Upper lobe of left lung (tissue), 6 donors: ENCODE results near the gene COA3. TPM values are rescaled to one million over a fixed set of nuclear protein-coding genes. Genes with fewer than 3 reads are reported as not detected.
A peak's percentile ranks its signal among the peaks of the same experiment; 100 is the strongest.

Experiments
- ATAC-seq, 2 donors: fragments of 200-7000 bp; cut with Tn5 transposase; one replicate each; pipeline ENCODE4 v1.9.1; 2022; ENCODE audit warnings: mild to moderate bottlenecking in 2 of 2, moderate library complexity in 2 of 2; ENCODE audit not compliant: low FRiP score in 2 of 2
- DNase-seq, 2 donors: peaks; one replicate each; pipeline ENCODE4 v3.0.0-alpha.2; 2019 to 2020
- H3K27ac ChIP-seq, 4 donors: fragments of 200-600 bp; sonication (generic); one replicate each; pipeline ENCODE4 v1.5.1; 2016 to 2019
- H3K27me3 ChIP-seq, 4 donors: fragments of 200-600 bp; sonication (generic); one replicate each; pipeline ENCODE4 v1.5.1; 2017 to 2019
- H3K36me3 ChIP-seq, 4 donors: fragments of 200-600 bp; sonication (generic); one replicate each; pipeline ENCODE4 v1.5.1; 2016 to 2019
- H3K4me1 ChIP-seq, 4 donors: fragments of 200-600 bp; sonication (generic); one replicate each; pipeline ENCODE4 v1.5.1; 2018 to 2019
- H3K4me3 ChIP-seq, 4 donors: fragments of 200-600 bp; sonication (generic); one replicate each; pipeline ENCODE4 v1.5.1; 2017 to 2019; ENCODE audit warnings: mild to moderate bottlenecking in 2 of 4, moderate library complexity in 1 of 4
- H3K9me3 ChIP-seq, 4 donors: fragments of 200-600 bp; sonication (generic); one replicate each; pipeline ENCODE4 v1.5.1; 2018 to 2019
- EP300 ChIP-seq, 4 donors: sonication (generic); formaldehyde crosslinking; IDR thresholded peaks; one replicate each; pipeline ENCODE4 v1.5.1; 2017; ENCODE audit warnings: antibody characterized with exemption in 4 of 4, control low read depth in 2 of 4
- POLR2A ChIP-seq, 4 donors: fragments of 450-650 bp; IDR thresholded peaks; one replicate each; pipeline ENCODE4 v1.5.1; 2016 to 2017; ENCODE audit warnings: antibody characterized with exemption in 4 of 4, mild to moderate bottlenecking in 2 of 4
- POLR2AphosphoS5 ChIP-seq, 2 donors: sonication (generic); formaldehyde crosslinking; IDR thresholded peaks; one replicate each; pipeline ENCODE4 v1.5.1; 2017; ENCODE audit warnings: antibody characterized with exemption in 2 of 2
- WGBS, 2 donors: methylation state at CpG; one replicate each; pipeline ENCODE4 v1.1.5; 2017 to 2018; 5-methylcytosine and 5-hydroxymethylcytosine counted together
- total RNA-seq, 6 donors: library from RNA; depleted of rRNA in 4 of 6; stranded (reverse); fragments of >200 nt in 4 of 6; gene quantifications; one replicate each; pipeline versions ENCODE4 v1.1.0 to v1.2.1, GENCODE V29; 2016 to 2021
- TF ChIP-seq, protein P1 (sequence below), 6 experiments: fragments of 450-650 bp in 4 of 6; fragments of 200-600 bp in 2 of 6; sonication (generic) in 2 of 6; IDR thresholded peaks; one replicate each; pipeline ENCODE4 v1.5.1; 2016 to 2019; ENCODE audit warnings: antibody characterized with exemption in 6 of 6
- donor health status: DM: no; HTN: no; CAD: no; lungs with moderate emphysema.
- donor health status: DM: no; HTN: yes; CAD: no; lungs with severe emphysema.

COA3 gene
- total RNA-seq, 6 donors from 2014 or later: 23.3 to 95.3 (median 67.4) TPM

- ATAC-seq (no peak), DNase-seq (peak in 1 of 2 donors; percentile 71)
- Histone ChIP-seq H3K27me3 (no peaks in the 10 kb centered on the region), H3K9me3 (no peaks in the 10 kb centered on the region), H3K27ac (no peak overlapping the region), H3K4me1 (peaks cover 15 to 36% (median 21%) of the 10 kb centered on the region in 4 donors), H3K4me3 (no peak overlapping the region), H3K36me3 (peaks cover 28 to 70% (median 59%) of the 10 kb centered on the region in 4 donors)
- TF ChIP-seq, protein P1, sequence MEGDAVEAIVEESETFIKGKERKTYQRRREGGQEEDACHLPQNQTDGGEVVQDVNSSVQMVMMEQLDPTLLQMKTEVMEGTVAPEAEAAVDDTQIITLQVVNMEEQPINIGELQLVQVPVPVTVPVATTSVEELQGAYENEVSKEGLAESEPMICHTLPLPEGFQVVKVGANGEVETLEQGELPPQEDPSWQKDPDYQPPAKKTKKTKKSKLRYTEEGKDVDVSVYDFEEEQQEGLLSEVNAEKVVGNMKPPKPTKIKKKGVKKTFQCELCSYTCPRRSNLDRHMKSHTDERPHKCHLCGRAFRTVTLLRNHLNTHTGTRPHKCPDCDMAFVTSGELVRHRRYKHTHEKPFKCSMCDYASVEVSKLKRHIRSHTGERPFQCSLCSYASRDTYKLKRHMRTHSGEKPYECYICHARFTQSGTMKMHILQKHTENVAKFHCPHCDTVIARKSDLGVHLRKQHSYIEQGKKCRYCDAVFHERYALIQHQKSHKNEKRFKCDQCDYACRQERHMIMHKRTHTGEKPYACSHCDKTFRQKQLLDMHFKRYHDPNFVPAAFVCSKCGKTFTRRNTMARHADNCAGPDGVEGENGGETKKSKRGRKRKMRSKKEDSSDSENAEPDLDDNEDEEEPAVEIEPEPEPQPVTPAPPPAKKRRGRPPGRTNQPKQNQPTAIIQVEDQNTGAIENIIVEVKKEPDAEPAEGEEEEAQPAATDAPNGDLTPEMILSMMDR (IDR thresholded peaks at IDR 0.05): peak in 5 of 6 experiments; percentile 29 to 56 (median 41)
- TF ChIP-seq POLR2AphosphoS5 (IDR thresholded peaks at IDR 0.05) (no peak), POLR2A (IDR thresholded peaks at IDR 0.05) (no peak)
- WGBS, 2 donors: 45% methylated on average over 2 of the region's 2 CpGs
Observed at GRCh38 chr17:42819939-42820535, 21.5 kb upstream of the COA3 start.

GRCh38 chr17:42818379-42818778, 19.9 kb upstream of the COA3 start:
- no peak overlapping the region for H3K4me3 ChIP-seq
- 88 to 96% methylated on average over 5 of the region's 5 CpGs for WGBS, 2 donors
- DNase-seq (no peak), ATAC-seq (peak in 1 of 2 donors; percentile 17)
- no peak overlapping the region for H3K27ac ChIP-seq
- no peaks in the 10 kb centered on the region for H3K9me3 ChIP-seq
- H3K4me1 ChIP-seq: peaks cover 8 to 27% (median 15%) of the 10 kb centered on the region in 4 donors
- no peaks in the 10 kb centered on the region for H3K27me3 ChIP-seq
- no peak for TF ChIP-seq EP300 (IDR thresholded peaks at IDR 0.05)
- no peak for TF ChIP-seq POLR2AphosphoS5 (IDR thresholded peaks at IDR 0.05)
- no peak for TF ChIP-seq POLR2A (IDR thresholded peaks at IDR 0.05)
- TF ChIP-seq, protein P1 (IDR thresholded peaks at IDR 0.05): no peak
- peaks cover 34 to 87% (median 72%) of the 10 kb centered on the region in 4 donors for H3K36me3 ChIP-seq

DNA sequence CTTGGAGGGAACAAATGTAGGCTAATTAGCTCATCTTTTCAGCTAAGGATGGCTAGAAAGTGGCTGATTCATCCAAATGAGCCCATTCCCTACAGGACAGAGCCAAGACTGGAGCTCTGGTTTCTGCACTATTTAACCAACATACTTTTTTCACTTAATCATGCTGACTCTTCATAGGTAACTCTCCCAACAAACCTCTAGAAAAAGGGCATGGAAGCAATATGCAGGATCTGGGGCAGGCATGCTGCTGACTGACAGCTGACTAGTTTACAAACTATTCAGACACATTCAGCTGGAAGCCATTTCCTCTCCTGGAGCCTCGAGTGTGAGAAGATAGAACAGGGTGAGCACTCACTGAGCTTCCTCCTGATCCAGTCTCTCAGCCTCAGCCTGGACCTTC, 19.4 kb upstream of the COA3 start:
- DNase-seq (no peak), ATAC-seq (no peak)
- peaks cover 3 to 22% (median 9%) of the 10 kb centered on the region in 4 donors for H3K4me1 ChIP-seq
- no peaks in the 10 kb centered on the region for H3K9me3 ChIP-seq
- 40 to 54% methylated on average over 1 of the region's 1 CpG for WGBS, 2 donors
- no peak overlapping the region for H3K27ac ChIP-seq
- no peak for TF ChIP-seq EP300 (IDR thresholded peaks at IDR 0.05)
- TF ChIP-seq POLR2AphosphoS5 (IDR thresholded peaks at IDR 0.05): no peak
- TF ChIP-seq POLR2A (IDR thresholded peaks at IDR 0.05): no peak
- TF ChIP-seq, protein P1 (IDR thresholded peaks at IDR 0.05): no peak
- no peaks in the 10 kb centered on the region for H3K27me3 ChIP-seq
- H3K36me3 ChIP-seq: peaks cover 38 to 92% (median 77%) of the 10 kb centered on the region in 4 donors
- no peak overlapping the region for H3K4me3 ChIP-seq

DNA sequence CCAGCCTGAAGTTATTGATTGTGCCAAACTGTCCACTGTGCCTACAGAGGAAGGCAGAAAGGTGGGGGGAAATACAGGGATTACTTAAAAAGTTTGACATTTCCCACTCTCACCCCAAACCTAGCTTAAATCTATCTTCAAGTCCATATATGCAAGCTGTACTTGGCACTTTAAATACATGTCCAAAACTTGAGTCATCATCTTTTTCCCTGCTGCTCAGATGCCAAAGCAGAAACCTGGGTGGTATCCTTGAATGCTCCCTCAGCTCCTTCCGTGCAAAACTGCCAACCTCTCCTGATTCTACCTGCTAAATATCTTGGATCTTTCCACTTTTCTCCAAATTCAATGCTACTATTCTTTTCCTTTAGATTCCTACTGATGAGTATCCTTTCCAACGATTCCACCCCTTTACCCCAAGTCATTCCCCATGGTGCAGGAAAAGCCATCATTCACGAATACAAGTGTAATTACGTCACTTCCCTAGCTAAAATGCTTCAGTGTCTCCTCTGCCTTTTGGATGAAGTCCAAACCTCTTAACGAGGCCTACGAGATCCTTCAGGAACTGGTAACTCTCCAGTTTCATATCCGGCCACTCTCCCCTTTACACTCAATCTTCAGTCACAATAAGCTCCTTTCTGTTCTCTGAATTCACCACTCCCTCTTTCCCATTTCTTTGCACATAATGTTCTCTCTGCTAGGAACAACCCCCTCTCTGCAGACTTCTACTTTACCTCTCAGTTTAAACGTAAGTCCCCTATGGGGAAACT, 16.3 kb upstream of the COA3 start:
- Histone ChIP-seq H3K4me3 (no peak overlapping the region), H3K9me3 (no peaks in the 10 kb centered on the region), H3K36me3 (peaks cover 42 to 97% (median 85%) of the 10 kb centered on the region in 4 donors), H3K4me1 (peaks cover 0 to 13% (median 3%) of the 10 kb centered on the region in 4 donors), H3K27ac (peak overlapping the region in 2 of 4 donors; percentile 3 to 64), H3K27me3 (no peaks in the 10 kb centered on the region)
- DNase-seq: peak in 1 of 2 donors; percentile 42
- TF ChIP-seq EP300 (IDR thresholded peaks at IDR 0.05) (peak in 2 of 4 donors; percentile 51 to 55), POLR2AphosphoS5 (IDR thresholded peaks at IDR 0.05) (no peak)
- ATAC-seq: peak; percentile 70 to 75
- 55 to 57% methylated on average over 8 of the region's 8 CpGs for WGBS, 2 donors

- H3K27ac ChIP-seq: no peak overlapping the region
- H3K9me3 ChIP-seq: no peaks in the 10 kb centered on the region
- WGBS, 2 donors: 13 to 25% methylated on average over 3 of the region's 3 CpGs
- no peaks in the 10 kb centered on the region for H3K4me1 ChIP-seq
- no peaks in the 10 kb centered on the region for H3K27me3 ChIP-seq
- peak in 1 of 2 donors; percentile 31 for DNase-seq
- TF ChIP-seq, protein P1 (IDR thresholded peaks at IDR 0.05): no peak
- no peak overlapping the region for H3K4me3 ChIP-seq
- peaks cover 15 to 49% (median 36%) of the 10 kb centered on the region in 4 donors for H3K36me3 ChIP-seq
- peak in 1 of 2 donors; percentile 75 for ATAC-seq
Observed at GRCh38 chr17:42809250-42809649, 10.7 kb upstream of the COA3 start.
